K562 (cell line): Measurements from ENCODE around the gene YIPF1. TPM values are rescaled to one million over a fixed set of nuclear protein-coding genes. Genes with fewer than 3 reads are reported as not detected.

ENCODE experiments used
- ARID3B ChIP-seq: fragments of 250-450 bp; sonication (Bioruptor Pico); IDR thresholded peaks from 2 replicates; pipeline ENCODE4 v1.4.0; 2020; ENCODE audit warnings: borderline replicate concordance
- CBX1 ChIP-seq: sonication (generic); IDR thresholded peaks from 2 replicates; pipeline ENCODE4 v1.6.1; 2016; ENCODE audit warnings: antibody characterized with exemption, low read depth, mild to moderate bottlenecking
- CBX2 ChIP-seq: fragments of 200-600 bp; sonication (generic); IDR thresholded peaks from one replicate; pipeline ENCODE4 v1.6.1; 2012; ENCODE audit warnings: mild to moderate bottlenecking, low read length, inconsistent platforms; ENCODE audit not compliant: insufficient read depth, poor library complexity, severe bottlenecking
- CREB3 ChIP-seq: fragments of 450-650 bp; conservative IDR thresholded peaks from 2 replicates; pipeline ENCODE4 v1.6.1; 2016; ENCODE audit warnings: missing genetic modification characterization, low read depth, mild to moderate bottlenecking, missing compliant biosample characterization, moderate library complexity
- E2F3 ChIP-seq: fragments of 250-450 bp; sonication (Bioruptor Pico); IDR thresholded peaks from 2 replicates; pipeline ENCODE4 v1.4.0; 2020; ENCODE audit warnings: mild to moderate bottlenecking
- GTF2F1 ChIP-seq: IDR thresholded peaks from 2 replicates; pipeline ENCODE4 v1.6.1; 2011; ENCODE audit warnings: low read depth, low read length, improper control_type of control experiment
- HDAC1 ChIP-seq, 2 experiments: fragments of 450-650 bp; IDR thresholded peaks; 2 replicates each; pipeline ENCODE4 v1.6.1; 2016 to 2017; ENCODE audit warnings: inconsistent platforms in 1 of 2, mild to moderate bottlenecking in 1 of 2, moderate library complexity in 1 of 2
- HES1 ChIP-seq: fragments of 450-650 bp; IDR thresholded peaks from 2 replicates; pipeline ENCODE4 v1.6.1; 2016; ENCODE audit warnings: low read depth, mild to moderate bottlenecking, moderate library complexity
- KLF13 ChIP-seq: fragments of 450-650 bp; IDR thresholded peaks from 2 replicates; pipeline ENCODE4 v1.6.1; 2016; ENCODE audit warnings: missing genetic modification characterization, low read depth, mild to moderate bottlenecking, missing compliant biosample characterization, moderate library complexity, borderline replicate concordance
- MCM2 ChIP-seq: fragments of 450-650 bp; IDR thresholded peaks from 2 replicates; pipeline ENCODE4 v1.6.1; 2017; ENCODE audit warnings: low read depth, mild to moderate bottlenecking
- PHF20 ChIP-seq: fragments of 450-650 bp; IDR thresholded peaks from 2 replicates; pipeline ENCODE4 v1.6.1; 2018; ENCODE audit not compliant: partially characterized antibody
- SAP30 ChIP-seq: fragments of 200-600 bp; sonication (generic); IDR thresholded peaks from 2 replicates; pipeline ENCODE4 v1.6.1; 2012; ENCODE audit warnings: borderline replicate concordance, low read depth, mild to moderate bottlenecking, moderate library complexity, low read length, control low read depth, inconsistent platforms; ENCODE audit not compliant: insufficient read depth, poor library complexity, severe bottlenecking
- SMAD3 ChIP-seq: fragments of 450-650 bp; formaldehyde crosslinking; conservative IDR thresholded peaks from 2 replicates; pipeline ENCODE4 v1.4.0; 2020; ENCODE audit warnings: mild to moderate bottlenecking
- SRSF7 ChIP-seq: fragments of 200-400 bp; formaldehyde crosslinking; optimal IDR thresholded peaks from 2 replicates; pipeline ENCODE3; 2017; ENCODE audit warnings: mild to moderate bottlenecking, low read depth, low read length
- STAT5A ChIP-seq: IDR thresholded peaks from 2 replicates; pipeline ENCODE4 v1.6.1; 2012; ENCODE audit warnings: low read length, inconsistent platforms, borderline replicate concordance
- TGIF2 ChIP-seq: sonication (generic); formaldehyde crosslinking; IDR thresholded peaks from 2 replicates; pipeline ENCODE4 v1.8.1; 2022; ENCODE audit warnings: mild to moderate bottlenecking, missing genetic modification reagents, moderate library complexity
- ZBTB2 ChIP-seq: fragments of 450-650 bp; IDR thresholded peaks from 2 replicates; pipeline ENCODE4 v1.6.1; 2016; ENCODE audit warnings: antibody characterized with exemption
- ZNF274 ChIP-seq: IDR thresholded peaks from 2 replicates; pipeline ENCODE4 v1.6.1; 2011; ENCODE audit warnings: low read depth, mild to moderate bottlenecking, low read length, moderate library complexity, borderline replicate concordance
- ZNF717 ChIP-seq: fragments of 250-450 bp; sonication (Bioruptor Pico); IDR thresholded peaks from 2 replicates; pipeline ENCODE4 v1.5.0; 2021
- ZNF766 ChIP-seq: fragments of 200-800 bp; sonication (Bioruptor generic); conservative IDR thresholded peaks from 2 replicates; pipeline ENCODE4 v1.6.1; 2016; ENCODE audit warnings: missing genetic modification characterization, missing compliant biosample characterization
- polyA plus RNA-seq, 8 experiments: library from polyadenylated mRNA; depleted of rRNA in 4 of 8; stranded (reverse) in 5 of 8; unstranded in 3 of 8; fragments of >200 nt; fragmentation: Nextera tagmentation in 2 of 8; fragmentation: Illumina TruSeq in 1 of 8; extraction: Ambion mirVana in 2 of 8; extraction: Trizol in 1 of 8; gene quantifications; 2 replicates each; pipeline versions ENCODE4 v1.2.1 to v1.2.3, GENCODE V29; 2011 to 2014; ENCODE audit warnings: inconsistent platforms in 1 of 8, missing spikeins in 1 of 8
- total RNA-seq, 7 experiments: library from RNA; depleted of rRNA in 6 of 7; stranded (reverse); fragments of >200 nt in 6 of 7; fragmentation: Illumina TruSeq in 2 of 7; extraction: Trizol in 2 of 7; gene quantifications; 2 replicates each; pipeline versions ENCODE4 v1.2.1 to v1.2.3, GENCODE V29; 2011 to 2021; ENCODE audit warnings: low replicate concordance in 1 of 7
- TF ChIP-seq, protein P1 (sequence below): fragments of 250-450 bp; sonication (Bioruptor Pico); IDR thresholded peaks from 2 replicates; pipeline ENCODE4 v1.5.0; 2021

The YIPF1 gene
- total and polyA plus RNA-seq, 9 of the 15 experiments (the other 6 are each of a cell fraction or from before 2014, with no cell fraction given) = 11.5 to 37.5 (median 19.2) TPM

- TF ChIP-seq ARID3B (CRISPR knock-in tag) (0 out of 2 replicates have a peak, but pooled peaks have one; percentile 28), PHF20 (peak; percentile 91), SAP30 (peak; percentile 84), STAT5A (no peak), SMAD3 (CRISPR knock-in tag) (no peak), ZNF274 (no peak), HDAC1 (IDR thresholded peaks at IDR 0.05) (peak in 1 of 2 experiments; percentile 95; a peak in 3 of 4 replicates), E2F3 (CRISPR knock-in tag) (peak; percentile 66; the same call in 1 of the 2 replicates), KLF13 (tag) (peak; percentile 55; the same call in 1 of the 2 replicates), GTF2F1 (no peak), CREB3 (no peak), ZNF766 (no peak), ZBTB2 (0 out of 2 replicates have a peak, but pooled peaks have one; percentile 38), TGIF2 (CRISPR knock-in tag) (no peak; the same call in 1 of the 2 replicates), HES1 (no peak), ZNF717 (CRISPR knock-in tag) (no peak), SRSF7 (no peak), MCM2 (no peak), CBX2 (no peak), CBX1 (peak; percentile 99)
- TF ChIP-seq, protein P1, sequence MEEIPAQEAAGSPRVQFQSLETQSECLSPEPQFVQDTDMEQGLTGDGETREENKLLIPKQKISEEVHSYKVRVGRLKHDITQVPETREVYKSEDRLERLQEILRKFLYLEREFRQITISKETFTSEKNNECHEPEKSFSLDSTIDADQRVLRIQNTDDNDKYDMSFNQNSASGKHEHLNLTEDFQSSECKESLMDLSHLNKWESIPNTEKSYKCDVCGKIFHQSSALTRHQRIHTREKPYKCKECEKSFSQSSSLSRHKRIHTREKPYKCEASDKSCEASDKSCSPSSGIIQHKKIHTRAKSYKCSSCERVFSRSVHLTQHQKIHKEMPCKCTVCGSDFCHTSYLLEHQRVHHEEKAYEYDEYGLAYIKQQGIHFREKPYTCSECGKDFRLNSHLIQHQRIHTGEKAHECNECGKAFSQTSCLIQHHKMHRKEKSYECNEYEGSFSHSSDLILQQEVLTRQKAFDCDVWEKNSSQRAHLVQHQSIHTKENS = no peak
Observed at GRCh38 chr1:53889304-53890298, at the start of gene YIPF1 (continued).
